Activated naive CD4-positive, alpha-beta T cell treated with anti-CD3 and anti-CD28 coated beads for 36 hours (primary cell): ENCODE results near the gene ARL4D. TPM values are rescaled to one million over a fixed set of nuclear protein-coding genes. Genes with fewer than 3 reads are reported as not detected.

Source experiments
- CTCF ChIA-PET: fragments of 350-600 bp; sonication (Branson Sonifier 250); formaldehyde crosslinking; loops from one replicate; lab custom pipeline; 2021; ENCODE audit warnings: antibody characterized with exemption; lab: Charles Lee
- DNase-seq: peaks from one replicate; pipeline ENCODE4 v3.0.0-alpha.2; 2020
- H3K27ac Mint-ChIP-seq: one replicate; pipeline ENCODE4 v1.8.0; 2021; ENCODE audit warnings: mild to moderate bottlenecking, mixed read lengths
- H3K27me3 Mint-ChIP-seq: one replicate; pipeline ENCODE4 v1.8.0; 2021; ENCODE audit warnings: low read depth, mixed read lengths
- H3K36me3 Mint-ChIP-seq: one replicate; pipeline ENCODE4 v1.8.0; 2021; ENCODE audit warnings: low read depth, mixed read lengths
- H3K4me1 Mint-ChIP-seq: one replicate; pipeline ENCODE4 v1.8.0; 2021; ENCODE audit warnings: low read depth, mixed read lengths
- H3K4me3 Mint-ChIP-seq: one replicate; pipeline ENCODE4 v1.8.0; 2021; ENCODE audit warnings: mild to moderate bottlenecking, moderate library complexity, mixed read lengths
- H3K9me3 Mint-ChIP-seq: one replicate; pipeline ENCODE4 v1.8.0; 2021; ENCODE audit warnings: mixed read lengths
- intact Hi-C: fragments of 100-400 bp; cut with micrococcal nuclease; formaldehyde crosslinking; loops from one replicate; pipeline ENCODE4 v1.15.1; 2023
- total RNA-seq, 2 experiments: library from RNA; stranded (reverse); gene quantifications; one replicate each; pipeline ENCODE4 v1.2.3, GENCODE V29; 2021

ARL4D gene
- 1 to 10 TPM; 1.7 TPM for total RNA-seq

DNA sequence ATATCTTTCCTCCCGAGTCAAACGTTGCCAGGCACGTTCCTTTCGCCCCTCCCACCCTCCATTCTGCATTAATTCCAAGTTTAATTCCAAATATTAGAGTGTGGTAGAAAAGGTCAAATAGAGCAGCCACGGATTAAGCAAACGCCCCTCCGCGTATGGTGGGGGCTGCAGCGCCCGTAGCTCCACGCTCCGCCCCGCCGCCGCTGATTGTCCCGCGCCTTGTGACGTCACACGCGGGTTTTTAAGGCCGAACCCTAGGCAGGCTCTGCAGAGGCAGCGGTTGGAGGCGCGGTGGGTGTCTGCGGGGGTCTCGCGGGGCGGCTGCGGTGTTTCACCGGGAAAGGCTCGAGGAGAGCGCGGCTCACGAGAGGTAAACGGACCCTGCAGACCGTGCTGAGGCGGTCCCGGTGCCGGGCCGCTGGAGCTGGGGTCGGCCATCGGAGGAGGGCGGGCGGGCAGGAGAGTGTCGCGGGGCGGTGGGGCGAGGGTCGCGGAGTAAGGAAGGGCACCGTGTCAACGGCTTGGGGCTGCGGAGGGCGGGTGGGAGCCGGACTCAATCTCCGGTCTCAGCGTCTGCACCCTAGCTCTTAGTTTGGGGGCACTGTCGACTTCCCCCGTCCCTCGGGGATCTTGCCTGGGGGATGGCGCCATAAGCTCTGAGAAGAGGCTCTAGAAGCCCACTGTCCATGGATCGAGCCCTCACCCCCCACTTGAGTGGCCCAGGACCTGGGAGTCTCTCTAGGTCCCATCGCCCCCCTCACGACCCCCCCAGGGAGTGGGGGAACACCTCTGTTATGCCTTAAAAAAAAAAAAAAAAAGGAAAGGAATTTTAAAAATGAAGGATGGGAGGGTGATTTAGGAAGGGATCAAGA is at the start of gene ARL4D:
ARL4D (plus strand) TSS at position 270 of the 872 bp plus-strand sequence. CDS start 740 bp downstream, outside the sequence.
- peak; percentile 85 for DNase-seq
- no peaks in the 10 kb centered on the region for H3K27me3 Mint-ChIP-seq
- no peaks in the 10 kb centered on the region for H3K9me3 Mint-ChIP-seq
- peak within 1 kb of the TSS; percentile 61 for H3K27ac Mint-ChIP-seq
- CTCF ChIA-PET = interaction anchor here (0.6 to 9.0 kb wide), 4 partner anchors 11 to 90 kb away, joined by 3 to 192 read pairs (median 6); partner anchors contain the start of gene DHX8
- H3K4me3 Mint-ChIP-seq = peak within 1 kb of the TSS; percentile 86
- intact Hi-C loops = loop anchor here (1.0 to 2.0 kb wide), 2 partner anchors 10 to 276 kb away; no protein-coding TSS in a partner anchor
- H3K4me1 Mint-ChIP-seq = peaks cover 20% of the 10 kb centered on the region
- H3K36me3 Mint-ChIP-seq = no peaks in the 10 kb centered on the region

DNA sequence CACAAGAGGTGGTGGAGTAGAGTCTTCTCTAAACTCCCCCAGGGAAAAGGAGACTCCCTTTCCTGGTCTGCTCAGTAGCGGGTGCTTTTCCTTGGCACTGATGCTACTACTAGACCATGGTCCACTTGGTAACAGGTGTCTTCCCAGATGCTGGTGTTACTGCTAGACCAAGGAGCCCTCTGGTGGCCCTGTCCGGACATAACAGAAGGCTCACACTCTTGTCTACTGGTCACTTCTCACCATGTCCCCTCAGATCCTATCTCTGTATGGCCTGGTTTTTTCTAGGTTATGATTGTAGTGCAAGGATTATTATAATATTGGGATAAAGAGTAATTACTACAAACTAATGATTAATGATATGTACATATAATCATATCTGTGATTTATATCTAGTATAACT is 49.7 kb upstream of the ARL4D start:
- Mint-ChIP-seq H3K36me3 (peaks cover 31% of the 10 kb centered on the region), H3K4me3 (no peak overlapping the region), H3K27me3 (no peaks in the 10 kb centered on the region), H3K4me1 (peaks cover 2% of the 10 kb centered on the region), H3K9me3 (peaks cover 39% of the 10 kb centered on the region), H3K27ac (no peak overlapping the region)
- CTCF ChIA-PET = no interaction called here
- DNase-seq = no peak
- intact Hi-C loops = no loop called here

DNA sequence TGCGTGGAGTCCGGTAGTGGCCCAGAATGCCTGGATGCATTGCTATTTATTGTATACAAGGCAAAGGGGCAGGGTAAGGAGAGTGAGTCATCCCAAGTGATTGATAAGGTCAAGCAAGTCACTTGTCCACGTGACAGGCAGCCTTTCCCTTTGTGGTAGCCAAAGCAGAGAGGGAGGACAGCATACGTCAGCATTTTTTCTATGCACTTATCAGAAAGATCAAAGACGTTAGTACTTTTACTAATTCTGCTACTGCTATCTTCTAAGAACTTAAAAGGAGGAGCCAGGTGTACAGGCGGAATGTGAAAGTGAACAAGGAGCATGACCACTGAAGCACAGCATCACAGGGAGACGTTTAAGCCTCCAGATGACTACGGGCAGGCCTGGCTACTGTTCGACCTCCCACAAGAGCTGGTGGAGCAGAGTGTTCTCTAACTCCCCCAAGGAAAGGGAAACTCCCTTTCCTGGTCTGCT is 47.9 kb upstream of the ARL4D start:
- intact Hi-C loops = no loop called here
- CTCF ChIA-PET = no interaction called here
- peaks cover 39% of the 10 kb centered on the region for H3K9me3 Mint-ChIP-seq
- DNase-seq = no peak
- H3K27ac Mint-ChIP-seq = no peak overlapping the region
- no peak overlapping the region for H3K4me3 Mint-ChIP-seq
- peaks cover 2% of the 10 kb centered on the region for H3K4me1 Mint-ChIP-seq
- H3K27me3 Mint-ChIP-seq = no peaks in the 10 kb centered on the region
- peaks cover 27% of the 10 kb centered on the region for H3K36me3 Mint-ChIP-seq

GRCh38 chr17:43351691-43352090 is 47.1 kb upstream of the ARL4D start:
- CTCF ChIA-PET = no interaction called here
- Mint-ChIP-seq H3K36me3 (peaks cover 27% of the 10 kb centered on the region), H3K4me1 (peaks cover 2% of the 10 kb centered on the region), H3K27me3 (no peaks in the 10 kb centered on the region), H3K4me3 (no peak overlapping the region), H3K27ac (no peak overlapping the region), H3K9me3 (peaks cover 38% of the 10 kb centered on the region)
- intact Hi-C loops = no loop called here
- DNase-seq = no peak

GRCh38 chr17:43352579-43353331 is 46.0 kb upstream of the ARL4D start:
- Mint-ChIP-seq H3K4me3 (no peak overlapping the region), H3K4me1 (peaks cover 2% of the 10 kb centered on the region), H3K27ac (no peak overlapping the region), H3K36me3 (peaks cover 26% of the 10 kb centered on the region), H3K27me3 (no peaks in the 10 kb centered on the region), H3K9me3 (peaks cover 28% of the 10 kb centered on the region)
- intact Hi-C loops = no loop called here
- CTCF ChIA-PET = interaction anchor here (0.9 to 1.0 kb wide), 2 partner anchors 13 to 18 kb away, joined by 4 read pairs; no protein-coding TSS in a partner anchor
- DNase-seq = no peak

DNA sequence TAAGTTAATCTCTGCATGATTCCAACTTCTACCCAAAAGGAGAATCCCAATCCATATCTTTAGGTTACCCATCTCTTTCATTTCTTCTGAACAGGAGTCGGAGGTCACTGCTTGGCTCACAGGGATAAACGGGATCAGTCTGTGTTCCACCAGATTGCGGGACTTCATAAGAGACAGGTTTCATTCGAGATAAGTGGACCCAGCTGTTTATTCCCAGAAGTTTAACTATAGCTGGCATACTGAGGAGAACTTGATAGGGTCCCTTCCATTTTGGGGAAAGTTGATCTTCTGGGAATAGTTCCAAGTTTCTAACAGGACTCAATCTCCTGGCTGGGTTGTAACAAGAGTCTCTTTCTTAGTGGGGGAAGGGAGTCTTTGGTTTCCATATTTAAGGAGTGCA is 45.4 kb upstream of the ARL4D start:
- Mint-ChIP-seq H3K27ac (no peak overlapping the region), H3K36me3 (peaks cover 20% of the 10 kb centered on the region), H3K9me3 (peaks cover 21% of the 10 kb centered on the region), H3K27me3 (no peaks in the 10 kb centered on the region), H3K4me1 (peaks cover 2% of the 10 kb centered on the region), H3K4me3 (no peak overlapping the region)
- CTCF ChIA-PET = interaction anchor here (0.9 to 1.0 kb wide), 2 partner anchors 14 to 19 kb away, joined by 4 read pairs; no protein-coding TSS in a partner anchor
- DNase-seq = no peak
- intact Hi-C loops = no loop called here

DNA sequence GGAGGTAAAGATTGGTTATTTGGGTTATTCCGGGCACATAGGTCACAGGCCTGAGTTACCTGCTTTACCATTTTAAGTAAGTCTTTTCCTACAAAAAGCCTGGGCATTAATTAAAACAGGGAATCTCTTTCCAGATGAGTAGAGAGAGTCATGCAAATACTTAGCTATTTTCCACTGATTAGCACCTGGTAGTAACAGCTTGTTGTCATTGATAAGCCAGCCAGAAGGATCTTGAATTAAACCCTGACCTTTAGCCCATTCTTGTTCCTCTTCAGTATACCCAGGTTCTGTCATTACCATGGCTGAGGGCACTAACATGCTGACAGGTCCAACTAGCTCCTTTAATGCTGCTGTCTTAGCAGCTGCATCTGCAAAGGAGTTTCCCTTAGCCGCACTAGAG is 44.4 kb upstream of the ARL4D start:
- no peak for DNase-seq
- Mint-ChIP-seq H3K27me3 (no peaks in the 10 kb centered on the region), H3K4me1 (peaks cover 10% of the 10 kb centered on the region), H3K4me3 (no peak overlapping the region), H3K36me3 (peaks cover 18% of the 10 kb centered on the region), H3K9me3 (peaks cover 13% of the 10 kb centered on the region), H3K27ac (no peak overlapping the region)
- CTCF ChIA-PET = no interaction called here
- intact Hi-C loops = no loop called here

DNA sequence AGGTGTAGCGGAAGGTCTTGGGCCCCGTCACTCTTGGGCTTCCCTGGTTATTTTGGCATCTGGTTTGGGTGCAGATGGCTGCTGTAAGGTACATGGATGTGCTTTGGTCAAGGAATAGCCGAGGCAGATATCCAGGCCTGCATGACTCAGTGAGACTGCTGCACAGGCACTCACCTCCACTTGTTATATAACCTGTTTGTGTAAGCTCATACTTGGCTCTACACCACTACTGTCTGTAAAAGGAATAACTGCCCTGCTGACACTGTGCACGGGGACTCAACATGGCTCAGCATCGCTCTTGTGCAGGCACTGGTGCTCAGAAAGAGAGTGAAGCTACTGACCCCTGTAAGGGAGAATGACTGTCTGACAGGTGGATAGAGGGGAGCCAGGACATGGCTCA is 42.3 kb upstream of the ARL4D start:
- CTCF ChIA-PET = interaction anchor here (1.4 to 2.9 kb wide), 4 partner anchors 12 to 23 kb away, joined by 3 to 10 read pairs (median 9); no protein-coding TSS in a partner anchor
- H3K4me3 Mint-ChIP-seq = no peak overlapping the region
- peaks cover 8% of the 10 kb centered on the region for H3K27me3 Mint-ChIP-seq
- no peaks in the 10 kb centered on the region for H3K9me3 Mint-ChIP-seq
- no peak overlapping the region for H3K27ac Mint-ChIP-seq
- intact Hi-C loops = no loop called here
- H3K4me1 Mint-ChIP-seq = peaks cover 25% of the 10 kb centered on the region
- H3K36me3 Mint-ChIP-seq = peaks cover 9% of the 10 kb centered on the region
- DNase-seq = no peak

- Mint-ChIP-seq H3K27me3 (peaks cover 8% of the 10 kb centered on the region), H3K36me3 (peaks cover 7% of the 10 kb centered on the region), H3K9me3 (no peaks in the 10 kb centered on the region), H3K27ac (no peak overlapping the region), H3K4me1 (peaks cover 25% of the 10 kb centered on the region), H3K4me3 (no peak overlapping the region)
- intact Hi-C loops = no loop called here
- CTCF ChIA-PET = interaction anchor here (0.6 to 2.9 kb wide), 5 partner anchors 11 to 30 kb away, joined by 3 to 10 read pairs (median 9); no protein-coding TSS in a partner anchor
- DNase-seq = no peak
Observed at GRCh38 chr17:43356999-43357398, 41.8 kb upstream of the ARL4D start.

- peak; percentile 13 for DNase-seq
- Mint-ChIP-seq H3K4me3 (peak overlapping the region; percentile 85), H3K27me3 (peaks cover 8% of the 10 kb centered on the region), H3K36me3 (peaks cover 7% of the 10 kb centered on the region), H3K27ac (peak overlapping the region; percentile 100), H3K4me1 (peaks cover 31% of the 10 kb centered on the region), H3K9me3 (no peaks in the 10 kb centered on the region)
- intact Hi-C loops = loop anchor here (1.0 kb wide), 3 partner anchors 9 to 29 kb away; no protein-coding TSS in a partner anchor
- CTCF ChIA-PET = interaction anchor here (0.6 to 1.8 kb wide), 5 partner anchors 20 to 294 kb away, joined by 3 to 6 read pairs (median 4); partner anchors contain the start of gene DHX8
Observed at GRCh38 chr17:43359469-43360110, 39.2 kb upstream of the ARL4D start.

GRCh38 chr17:43360376-43360738 is 38.4 kb upstream of the ARL4D start:
- intact Hi-C loops = loop anchor here (1.0 kb wide), 3 partner anchors 8 to 28 kb away; no protein-coding TSS in a partner anchor
- peak; percentile 94 for DNase-seq
- Mint-ChIP-seq H3K4me3 (peak overlapping the region; percentile 85), H3K36me3 (peaks cover 7% of the 10 kb centered on the region), H3K9me3 (no peaks in the 10 kb centered on the region), H3K27ac (peak overlapping the region; percentile 100), H3K4me1 (peaks cover 31% of the 10 kb centered on the region), H3K27me3 (peaks cover 8% of the 10 kb centered on the region)
- CTCF ChIA-PET = interaction anchor here (0.7 to 1.5 kb wide), 3 partner anchors 34 to 124 kb away, joined by 3 to 5 read pairs (median 4); partner anchors contain the start of gene DHX8
